Keratinocyte (primary cell): Measurements from ENCODE around the gene OAT. TPM values are rescaled to one million over a fixed set of nuclear protein-coding genes. Genes with fewer than 3 reads are reported as not detected.
"Not testable (repeated sequence)": the region's sequence is repeated elsewhere in the genome, so short reads cannot be mapped to it uniquely, and the experiment has no call there.

Experiments
- DNase-seq: peaks from one replicate; pipeline ENCODE4 v3.0.0-alpha.2; 2011; ENCODE audit warnings: low read depth, missing footprints, low spot score
- FAIRE-seq: peaks from 2 replicates; lab custom pipeline; 2011; peaks lifted over from hg19 to GRCh38; lab: Jason Lieb, UNC
- H2AFZ ChIP-seq: 2 replicates; pipeline ENCODE4 v1.6.0; 2012; ENCODE audit warnings: low read length, control low read depth, inconsistent platforms; ENCODE audit not compliant: control insufficient read depth
- H3K27ac ChIP-seq: 2 replicates; pipeline ENCODE4 v1.5.1; 2011; ENCODE audit warnings: low read length; ENCODE audit not compliant: control insufficient read depth, insufficient read depth
- H3K27me3 ChIP-seq: 3 replicates; pipeline ENCODE4 v1.6.0; 2011; ENCODE audit warnings: low read length; ENCODE audit not compliant: control insufficient read depth, insufficient read depth; ENCODE audit errors: extremely low read depth
- H3K36me3 ChIP-seq, 2 experiments: 2 replicates in 1 of 2; 3 replicates in 1 of 2; pipeline ENCODE4 v1.5.1; 2011; ENCODE audit warnings: low read length in 2 of 2, mild to moderate bottlenecking in 1 of 2; ENCODE audit not compliant: control insufficient read depth in 2 of 2, insufficient read depth in 2 of 2; ENCODE audit errors: extremely low read depth in 1 of 2
- H3K4me1 ChIP-seq: 3 replicates; pipeline ENCODE4 v1.5.1; 2011; ENCODE audit warnings: low read length; ENCODE audit not compliant: control insufficient read depth, insufficient read depth; ENCODE audit errors: extremely low read depth
- H3K4me2 ChIP-seq: 3 replicates; pipeline ENCODE4 v1.6.0; 2011; ENCODE audit warnings: low read depth, low read length; ENCODE audit not compliant: control insufficient read depth, insufficient read depth; ENCODE audit errors: extremely low read depth
- H3K4me3 ChIP-seq, 3 experiments: fragments of 200-600 bp in 1 of 3; sonication (generic) in 1 of 3; 2 replicates in 2 of 3; 3 replicates in 1 of 3; pipeline ENCODE4 v1.5.1; 2011 to 2016; ENCODE audit warnings: low read length in 3 of 3, mild to moderate bottlenecking in 3 of 3, control low read depth in 2 of 3, inconsistent platforms in 1 of 3, low read depth in 1 of 3, mixed read lengths in 1 of 3, mixed run types in 1 of 3, moderate library complexity in 1 of 3; ENCODE audit not compliant: control insufficient read depth in 2 of 3, insufficient read depth in 2 of 3; ENCODE audit errors: extremely low read depth in 1 of 3
- H3K79me2 ChIP-seq: 2 replicates; pipeline ENCODE4 v1.6.0; 2012; ENCODE audit warnings: low read length; ENCODE audit not compliant: control insufficient read depth, insufficient read depth
- H3K9ac ChIP-seq: 3 replicates; pipeline ENCODE4 v1.6.0; 2011; ENCODE audit warnings: low read length; ENCODE audit not compliant: control insufficient read depth, insufficient read depth; ENCODE audit errors: extremely low read depth
- H3K9me1 ChIP-seq: 3 replicates; pipeline ENCODE4 v1.6.0; 2011; ENCODE audit warnings: low read length; ENCODE audit not compliant: control insufficient read depth, insufficient read depth; ENCODE audit errors: extremely low read depth
- H3K9me3 ChIP-seq: 2 replicates; pipeline ENCODE4 v1.5.1; 2012; ENCODE audit warnings: low read depth, low read length; ENCODE audit not compliant: control insufficient read depth
- H4K20me1 ChIP-seq: 3 replicates; pipeline ENCODE4 v1.6.0; 2011; ENCODE audit warnings: low read length; ENCODE audit not compliant: control insufficient read depth, insufficient read depth; ENCODE audit errors: extremely low read depth
- CTCF ChIP-seq, 3 experiments: IDR thresholded peaks in 1 of 3; conservative IDR thresholded peaks in 1 of 3; optimal IDR thresholded peaks in 1 of 3; 2 replicates in 2 of 3; 3 replicates in 1 of 3; pipeline versions ENCODE3 to v1.5.1; 2011; ENCODE audit warnings: low read length in 3 of 3, mild to moderate bottlenecking in 3 of 3, moderate library complexity in 2 of 3, control low read depth in 1 of 3, inconsistent platforms in 1 of 3; ENCODE audit not compliant: insufficient read depth in 2 of 3; ENCODE audit errors: extremely low read depth in 1 of 3
- EZH2 ChIP-seq: IDR thresholded peaks from one replicate; pipeline ENCODE4 v1.6.1; 2012; ENCODE audit warnings: inconsistent platforms, mild to moderate bottlenecking, low read length, moderate library complexity
- dilution Hi-C: fragments of 300-500 bp; cut with MboI; formaldehyde crosslinking; loops from one replicate; pipeline ENCODE4 v1.7.0; 2020; ENCODE audit warnings: low sequenced_read_pairs; ENCODE audit not compliant: extremely low pct_ligation_motif_present
- polyA plus RNA-seq, 5 experiments: library from polyadenylated mRNA; depleted of rRNA in 3 of 5; stranded (reverse) in 3 of 5; stranded (forward) in 1 of 5; unstranded in 1 of 5; fragments of >200 nt; gene quantifications; 1 replicate in 1 of 5; 2 replicates in 3 of 5; 3 replicates in 1 of 5; pipeline versions ENCODE4 v1.2.1 to v1.2.3, GENCODE V29; 2011 to 2012; ENCODE audit warnings: missing spikeins in 2 of 5, low read depth in 1 of 5, low replicate concordance in 1 of 5

Gene OAT
- polyA plus RNA-seq, 1 donor (not counting 4 experiments of a cell fraction or from before 2014, with no cell fraction given): 528 TPM

GRCh38 chr10:124370426-124370825, 48.3 kb downstream of the OAT start:
- Histone ChIP-seq H3K9me1 (no peaks in the 10 kb centered on the region), H3K79me2 (no peaks in the 10 kb centered on the region), H3K27me3 (peaks cover 11% of the 10 kb centered on the region), H3K9me3 (no peaks in the 10 kb centered on the region), H3K27ac (no peak overlapping the region), H3K9ac (no peak overlapping the region), H3K4me3 (no peak overlapping the region), H4K20me1 (no peaks in the 10 kb centered on the region), H3K4me1 (peaks cover 9% of the 10 kb centered on the region), H3K36me3 (no peaks in the 10 kb centered on the region), H2AFZ (no peak overlapping the region), H3K4me2 (no peak overlapping the region)
- FAIRE-seq (no peak), DNase-seq (no peak)
- dilution Hi-C loops: no loop called here
- TF ChIP-seq CTCF (optimal IDR thresholded peaks at IDR 0.05 in 1 of 3, IDR thresholded peaks at IDR 0.05 in 1 of 3, conservative IDR thresholded peaks at IDR 0.05 in 1 of 3; ENCODE audit: extremely low read depth in 1 of 3, insufficient read depth in 2 of 3, low read length in 3 of 3) (no peak), EZH2 (no peak)

GRCh38 chr10:124369986-124370385, 48.7 kb downstream of the OAT start:
- no peak for FAIRE-seq

GRCh38 chr10:124369533-124369932, 49.2 kb downstream of the OAT start:
- H3K9me1 ChIP-seq, H3K4me3 ChIP-seq, H4K20me1 ChIP-seq, H3K27ac ChIP-seq, H3K79me2 ChIP-seq, H3K4me2 ChIP-seq, DNase-seq, H3K9ac ChIP-seq, dilution Hi-C loops, FAIRE-seq, H2AFZ ChIP-seq, H3K36me3 ChIP-seq, H3K4me1 ChIP-seq, H3K9me3 ChIP-seq: not testable (repeated sequence)
- H3K27me3 ChIP-seq: peaks cover 11% of the 10 kb centered on the region

More at GRCh38 chr10:124369986-124370385, 48.7 kb downstream of the OAT start:
- peaks cover 11% of the 10 kb centered on the region for H3K27me3 ChIP-seq
- H3K9me1 ChIP-seq: no peaks in the 10 kb centered on the region
- H3K4me2 ChIP-seq: no peak overlapping the region
- H2AFZ ChIP-seq: no peak overlapping the region
- no peaks in the 10 kb centered on the region for H3K36me3 ChIP-seq
- H3K9me3 ChIP-seq: no peaks in the 10 kb centered on the region
- no peak overlapping the region for H3K9ac ChIP-seq
- dilution Hi-C loops: no loop called here
- TF ChIP-seq EZH2 (no peak), CTCF (optimal IDR thresholded peaks at IDR 0.05 in 1 of 3, IDR thresholded peaks at IDR 0.05 in 1 of 3, conservative IDR thresholded peaks at IDR 0.05 in 1 of 3; ENCODE audit: extremely low read depth in 1 of 3, insufficient read depth in 2 of 3, low read length in 3 of 3) (no peak)
- H4K20me1 ChIP-seq: no peaks in the 10 kb centered on the region
- H3K79me2 ChIP-seq: no peaks in the 10 kb centered on the region
- peaks cover 9% of the 10 kb centered on the region for H3K4me1 ChIP-seq
- H3K4me3 ChIP-seq: no peak overlapping the region
- H3K27ac ChIP-seq: no peak overlapping the region
- no peak for DNase-seq
